ENCODE measurements around the gene CD96. TPM values are rescaled to one million over a fixed set of nuclear protein-coding genes. Genes with fewer than 3 reads are reported as not detected.
A peak's percentile ranks its signal among the peaks of the same experiment; 100 is the strongest.

CD96 gene
- total and polyA plus RNA-seq, 2 experiments from 2014 or later: 0.91 TPM; not detected in 1

DNA sequence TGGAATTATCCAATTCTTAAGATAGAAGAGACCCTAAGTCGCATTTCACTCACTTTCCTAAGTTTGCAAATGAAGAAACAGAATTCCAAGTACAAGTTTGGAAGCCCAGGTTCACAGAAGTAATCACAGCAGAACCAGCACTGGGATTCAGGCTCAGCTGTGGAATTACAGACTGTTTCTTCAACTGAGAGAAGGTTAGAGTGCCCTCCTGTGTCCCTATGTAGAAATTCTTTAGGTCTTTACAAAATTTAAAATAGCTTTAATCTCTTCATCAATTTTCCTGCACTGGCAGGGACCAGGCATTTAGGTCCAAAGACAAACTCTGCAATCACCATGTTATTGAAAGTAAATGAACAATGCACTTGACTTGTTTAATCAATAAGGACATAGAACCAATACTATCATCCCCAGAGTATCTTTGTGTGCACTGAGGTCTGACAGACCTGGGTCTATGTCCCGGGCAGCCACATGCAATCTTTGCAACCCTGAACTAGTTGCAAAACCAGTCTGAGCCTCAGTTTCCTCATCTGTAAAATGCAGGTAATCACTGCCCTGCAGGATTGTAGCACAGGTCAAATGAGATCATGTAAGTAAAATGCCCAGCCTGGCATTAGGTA lies 149.4 kb downstream of the CD96 start:
- Mint-ChIP-seq H3K27ac (no peak overlapping the region), H3K4me1 (peaks cover 7% of the 10 kb centered on the region; the same call in 2 of the 3 replicates), H3K36me3 (ENCODE audit: low read depth) (no peaks in the 10 kb centered on the region), H3K4me3 (no peak overlapping the region), H3K27me3 (ENCODE audit: insufficient read depth, low read depth, poor library complexity) (no peaks in the 10 kb centered on the region), H3K9me3 (no peaks in the 10 kb centered on the region)
- no peak overlapping the region for H2AFZ ChIP-seq
- no peak overlapping the region for H3K4me2 ChIP-seq
- no peaks in the 10 kb centered on the region for H3F3A ChIP-seq (replicated peaks; ENCODE audit: low read depth)
- peak; percentile 87 for ATAC-seq
- H3K4me1 ChIP-seq (ENCODE audit: insufficient read depth): no peaks in the 10 kb centered on the region
- no peaks in the 10 kb centered on the region for H3K27me3 ChIP-seq (ENCODE audit: insufficient read depth)
- no peaks in the 10 kb centered on the region for H4K20me1 ChIP-seq (replicated peaks; ENCODE audit: insufficient read depth)
- no peaks in the 10 kb centered on the region for H3K9me2 ChIP-seq (ENCODE audit: insufficient read depth)
- peak; percentile 68 for DNase-seq (ENCODE audit: low spot score)
- H3K79me2 ChIP-seq (replicated peaks; ENCODE audit: insufficient read depth): no peaks in the 10 kb centered on the region
- no peaks in the 10 kb centered on the region for H3K36me3 ChIP-seq (ENCODE audit: insufficient read depth)
- no peak overlapping the region for H3K4me3 ChIP-seq
- TF ChIP-seq, protein P1, sequence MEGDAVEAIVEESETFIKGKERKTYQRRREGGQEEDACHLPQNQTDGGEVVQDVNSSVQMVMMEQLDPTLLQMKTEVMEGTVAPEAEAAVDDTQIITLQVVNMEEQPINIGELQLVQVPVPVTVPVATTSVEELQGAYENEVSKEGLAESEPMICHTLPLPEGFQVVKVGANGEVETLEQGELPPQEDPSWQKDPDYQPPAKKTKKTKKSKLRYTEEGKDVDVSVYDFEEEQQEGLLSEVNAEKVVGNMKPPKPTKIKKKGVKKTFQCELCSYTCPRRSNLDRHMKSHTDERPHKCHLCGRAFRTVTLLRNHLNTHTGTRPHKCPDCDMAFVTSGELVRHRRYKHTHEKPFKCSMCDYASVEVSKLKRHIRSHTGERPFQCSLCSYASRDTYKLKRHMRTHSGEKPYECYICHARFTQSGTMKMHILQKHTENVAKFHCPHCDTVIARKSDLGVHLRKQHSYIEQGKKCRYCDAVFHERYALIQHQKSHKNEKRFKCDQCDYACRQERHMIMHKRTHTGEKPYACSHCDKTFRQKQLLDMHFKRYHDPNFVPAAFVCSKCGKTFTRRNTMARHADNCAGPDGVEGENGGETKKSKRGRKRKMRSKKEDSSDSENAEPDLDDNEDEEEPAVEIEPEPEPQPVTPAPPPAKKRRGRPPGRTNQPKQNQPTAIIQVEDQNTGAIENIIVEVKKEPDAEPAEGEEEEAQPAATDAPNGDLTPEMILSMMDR (conservative IDR thresholded peaks at IDR 0.05; ENCODE audit: low read depth in 2 of 2): peak; percentile 59 to 69
- no peak for TF ChIP-seq STAT1 (IDR thresholded peaks at IDR 0.05; ENCODE audit: unreplicated experiment)
- H3K27ac ChIP-seq (ENCODE audit: low read depth): no peak overlapping the region

DNA sequence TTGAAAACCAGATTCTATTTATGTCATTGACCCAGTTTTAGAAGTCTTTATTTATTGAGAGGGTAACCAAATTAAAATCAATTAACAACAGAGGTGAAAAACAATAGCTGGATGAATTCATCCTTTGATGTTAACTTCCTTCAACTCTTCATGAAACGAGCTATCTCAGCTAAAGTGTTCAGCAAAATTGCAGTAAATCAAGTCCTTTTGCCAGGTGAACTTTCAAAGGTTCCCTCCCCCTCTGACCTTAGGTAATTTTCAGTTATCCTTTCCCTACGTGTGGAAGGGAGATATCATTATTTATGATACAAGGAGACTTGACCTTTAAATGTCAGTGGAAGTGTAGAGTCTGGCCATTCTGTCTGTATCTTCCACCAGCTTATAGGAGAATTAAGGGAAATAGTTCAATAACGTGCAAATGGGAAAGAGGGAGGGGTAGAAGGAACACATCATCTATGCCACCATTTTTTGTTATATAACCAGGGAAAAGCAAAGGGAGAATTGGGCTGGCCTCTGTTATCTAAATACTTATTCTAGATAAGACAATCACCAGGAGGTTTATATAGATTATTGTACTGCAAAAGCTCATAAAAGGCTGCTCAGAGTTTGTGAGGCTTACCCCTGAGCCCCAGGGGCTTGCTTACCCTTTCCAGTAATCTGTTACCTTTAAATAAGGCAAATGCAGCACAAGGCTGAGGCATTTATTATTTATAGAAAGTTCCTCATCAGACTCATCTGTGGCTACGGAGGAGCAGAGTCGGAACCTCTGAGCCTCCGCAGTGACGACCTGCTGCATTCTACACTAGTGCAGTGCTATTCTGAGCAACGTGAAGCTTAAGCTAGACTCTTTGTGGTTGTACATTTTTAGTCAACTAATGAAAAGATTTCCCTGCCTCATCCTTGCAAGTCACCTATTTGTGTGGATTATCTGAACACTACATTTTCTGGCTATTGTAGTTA lies 150.9 kb downstream of the CD96 start:
- no peak overlapping the region for H3K4me3 Mint-ChIP-seq
- no peaks in the 10 kb centered on the region for H3K79me2 ChIP-seq (replicated peaks; ENCODE audit: insufficient read depth)
- TF ChIP-seq ZNF114 (CRISPR knock-in tag; IDR thresholded peaks at IDR 0.05) (no peak), CREB1 (CRISPR knock-in tag; IDR thresholded peaks at IDR 0.05; ENCODE audit: low read depth) (no peak), JUNB (IDR thresholded peaks at IDR 0.05; ENCODE audit: unreplicated experiment) (no peak), EZH2phosphoT487 (IDR thresholded peaks at IDR 0.05; ENCODE audit: unreplicated experiment) (no peak), NANOG (IDR thresholded peaks at IDR 0.05; ENCODE audit: borderline replicate concordance) (no peak), POLR2AphosphoS5 (IDR thresholded peaks at IDR 0.05; ENCODE audit: low read depth) (no peak), ZNF331 (CRISPR knock-in tag; IDR thresholded peaks at IDR 0.05; ENCODE audit: low read depth) (no peak)
- TF ChIP-seq, protein P1 (conservative IDR thresholded peaks at IDR 0.05; ENCODE audit: low read depth in 2 of 2): no peak
- TF ChIP-seq, protein P2, sequence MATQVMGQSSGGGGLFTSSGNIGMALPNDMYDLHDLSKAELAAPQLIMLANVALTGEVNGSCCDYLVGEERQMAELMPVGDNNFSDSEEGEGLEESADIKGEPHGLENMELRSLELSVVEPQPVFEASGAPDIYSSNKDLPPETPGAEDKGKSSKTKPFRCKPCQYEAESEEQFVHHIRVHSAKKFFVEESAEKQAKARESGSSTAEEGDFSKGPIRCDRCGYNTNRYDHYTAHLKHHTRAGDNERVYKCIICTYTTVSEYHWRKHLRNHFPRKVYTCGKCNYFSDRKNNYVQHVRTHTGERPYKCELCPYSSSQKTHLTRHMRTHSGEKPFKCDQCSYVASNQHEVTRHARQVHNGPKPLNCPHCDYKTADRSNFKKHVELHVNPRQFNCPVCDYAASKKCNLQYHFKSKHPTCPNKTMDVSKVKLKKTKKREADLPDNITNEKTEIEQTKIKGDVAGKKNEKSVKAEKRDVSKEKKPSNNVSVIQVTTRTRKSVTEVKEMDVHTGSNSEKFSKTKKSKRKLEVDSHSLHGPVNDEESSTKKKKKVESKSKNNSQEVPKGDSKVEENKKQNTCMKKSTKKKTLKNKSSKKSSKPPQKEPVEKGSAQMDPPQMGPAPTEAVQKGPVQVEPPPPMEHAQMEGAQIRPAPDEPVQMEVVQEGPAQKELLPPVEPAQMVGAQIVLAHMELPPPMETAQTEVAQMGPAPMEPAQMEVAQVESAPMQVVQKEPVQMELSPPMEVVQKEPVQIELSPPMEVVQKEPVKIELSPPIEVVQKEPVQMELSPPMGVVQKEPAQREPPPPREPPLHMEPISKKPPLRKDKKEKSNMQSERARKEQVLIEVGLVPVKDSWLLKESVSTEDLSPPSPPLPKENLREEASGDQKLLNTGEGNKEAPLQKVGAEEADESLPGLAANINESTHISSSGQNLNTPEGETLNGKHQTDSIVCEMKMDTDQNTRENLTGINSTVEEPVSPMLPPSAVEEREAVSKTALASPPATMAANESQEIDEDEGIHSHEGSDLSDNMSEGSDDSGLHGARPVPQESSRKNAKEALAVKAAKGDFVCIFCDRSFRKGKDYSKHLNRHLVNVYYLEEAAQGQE (IDR thresholded peaks at IDR 0.05; ENCODE audit: unreplicated experiment): no peak
- TF ChIP-seq, protein P3, sequence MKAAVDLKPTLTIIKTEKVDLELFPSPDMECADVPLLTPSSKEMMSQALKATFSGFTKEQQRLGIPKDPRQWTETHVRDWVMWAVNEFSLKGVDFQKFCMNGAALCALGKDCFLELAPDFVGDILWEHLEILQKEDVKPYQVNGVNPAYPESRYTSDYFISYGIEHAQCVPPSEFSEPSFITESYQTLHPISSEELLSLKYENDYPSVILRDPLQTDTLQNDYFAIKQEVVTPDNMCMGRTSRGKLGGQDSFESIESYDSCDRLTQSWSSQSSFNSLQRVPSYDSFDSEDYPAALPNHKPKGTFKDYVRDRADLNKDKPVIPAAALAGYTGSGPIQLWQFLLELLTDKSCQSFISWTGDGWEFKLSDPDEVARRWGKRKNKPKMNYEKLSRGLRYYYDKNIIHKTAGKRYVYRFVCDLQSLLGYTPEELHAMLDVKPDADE (IDR thresholded peaks at IDR 0.05): no peak

More for the DNA sequence above, 150.9 kb downstream of the CD96 start:
- DNase-seq (ENCODE audit: low spot score): no peak
- Histone ChIP-seq H3K36me3 (ENCODE audit: insufficient read depth) (no peaks in the 10 kb centered on the region), H3K4me2 (no peak overlapping the region), H3K4me1 (ENCODE audit: insufficient read depth) (no peaks in the 10 kb centered on the region), H3F3A (replicated peaks; ENCODE audit: low read depth) (no peaks in the 10 kb centered on the region), H3K27me3 (ENCODE audit: insufficient read depth) (no peaks in the 10 kb centered on the region), H2AFZ (no peak overlapping the region), H3K4me3 (no peak overlapping the region), H3K27ac (ENCODE audit: low read depth) (no peak overlapping the region), H3K9me2 (ENCODE audit: insufficient read depth) (no peaks in the 10 kb centered on the region), H4K20me1 (replicated peaks; ENCODE audit: insufficient read depth) (no peaks in the 10 kb centered on the region)
- ATAC-seq: no peak
- Mint-ChIP-seq H3K4me1 (peaks cover 3% of the 10 kb centered on the region; the same call in 2 of the 3 replicates), H3K9me3 (no peaks in the 10 kb centered on the region), H3K27ac (no peak overlapping the region), H3K36me3 (ENCODE audit: low read depth) (no peaks in the 10 kb centered on the region), H3K27me3 (ENCODE audit: insufficient read depth, low read depth, poor library complexity) (no peaks in the 10 kb centered on the region)

All from GM23338 (cell line).